Ramos (cell line): Measurements from ENCODE around the gene JAG1.

Experiments used
- in situ Hi-C: fragments of 300-500 bp; cut with MboI; formaldehyde crosslinking; loops from one replicate; pipeline ENCODE4 v1.14.3; 2022; ENCODE audit warnings: low sequenced_read_pairs; ENCODE audit not compliant: unreplicated experiment

The JAG1 gene

DNA sequence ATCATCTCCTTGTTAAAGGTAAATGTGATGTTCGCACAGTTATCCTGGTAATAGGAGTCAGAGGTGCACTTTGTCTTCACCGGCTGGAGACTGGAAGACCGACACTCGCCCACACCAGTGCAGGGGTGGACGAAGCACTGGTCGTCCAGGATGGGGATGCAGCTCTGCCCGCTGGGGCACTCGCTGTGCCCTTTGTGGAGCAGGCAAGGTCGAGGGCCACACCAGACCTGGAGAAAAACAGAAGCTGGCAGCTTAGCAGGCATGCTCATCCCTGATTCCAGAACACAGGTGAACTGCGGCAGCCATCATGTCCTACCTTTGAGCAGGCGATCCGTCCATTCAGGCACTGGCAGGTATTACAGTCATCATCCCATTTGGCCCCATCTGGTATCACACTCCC, 32.3 kb downstream of the JAG1 start:
- in situ Hi-C loops: no loop called here

DNA sequence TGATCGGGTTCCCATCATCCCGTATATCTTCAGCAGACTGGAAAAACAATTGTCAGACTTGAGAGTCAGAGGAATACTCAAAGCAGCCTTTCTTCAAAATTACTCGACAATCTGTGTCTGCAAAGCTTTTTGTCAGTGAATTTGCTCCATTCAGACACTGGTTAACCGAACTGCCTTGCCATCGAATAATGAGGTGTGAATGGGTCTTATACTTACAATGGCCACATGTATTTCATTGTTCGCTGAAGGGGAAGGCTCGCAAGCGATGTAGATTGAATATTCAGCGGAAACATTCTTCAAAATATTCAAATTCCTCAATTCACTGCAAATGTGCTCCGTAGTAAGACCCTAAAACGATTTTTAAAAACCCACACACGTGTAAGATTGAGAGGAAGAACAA, 32.9 kb downstream of the JAG1 start:
- in situ Hi-C loops: no loop called here

GRCh38 chr20:10639737-10640556, 33.9 kb downstream of the JAG1 start:
- in situ Hi-C loops: no loop called here

GRCh38 chr20:10639077-10639736, 34.6 kb downstream of the JAG1 start:
- in situ Hi-C loops: no loop called here

- in situ Hi-C loops: no loop called here
These were observed 36.2 kb downstream of the JAG1 start for GRCh38 chr20:10637563-10637962.

DNA sequence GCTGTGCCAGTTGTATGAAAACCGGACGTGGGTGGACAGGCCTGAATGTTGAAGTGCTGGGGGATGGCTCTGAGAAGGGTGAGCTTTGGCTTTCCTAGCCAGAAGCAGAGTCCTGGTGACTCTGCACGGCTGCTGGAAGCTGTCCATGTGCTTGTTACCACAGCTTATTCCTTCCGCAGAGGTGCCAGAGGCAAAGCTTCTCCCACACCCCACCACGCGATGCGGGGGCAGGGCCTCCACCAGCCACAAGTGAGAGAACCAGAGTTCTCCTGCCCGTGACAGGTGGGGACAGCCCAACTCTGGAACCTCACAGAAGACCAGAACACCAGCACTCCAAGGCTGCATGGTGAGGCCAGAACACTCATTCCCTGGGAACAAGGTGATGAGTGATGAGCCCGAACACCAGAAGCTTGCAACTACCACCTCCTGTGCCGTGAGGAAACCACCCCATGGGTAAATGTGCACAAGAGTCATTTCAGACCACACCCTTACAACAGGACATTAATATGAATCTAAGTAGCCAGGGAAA, 36.7 kb downstream of the JAG1 start:
- in situ Hi-C loops: no loop called here

- in situ Hi-C loops: no loop called here
These were observed 37.4 kb downstream of the JAG1 start for GRCh38 chr20:10636326-10636818.

DNA sequence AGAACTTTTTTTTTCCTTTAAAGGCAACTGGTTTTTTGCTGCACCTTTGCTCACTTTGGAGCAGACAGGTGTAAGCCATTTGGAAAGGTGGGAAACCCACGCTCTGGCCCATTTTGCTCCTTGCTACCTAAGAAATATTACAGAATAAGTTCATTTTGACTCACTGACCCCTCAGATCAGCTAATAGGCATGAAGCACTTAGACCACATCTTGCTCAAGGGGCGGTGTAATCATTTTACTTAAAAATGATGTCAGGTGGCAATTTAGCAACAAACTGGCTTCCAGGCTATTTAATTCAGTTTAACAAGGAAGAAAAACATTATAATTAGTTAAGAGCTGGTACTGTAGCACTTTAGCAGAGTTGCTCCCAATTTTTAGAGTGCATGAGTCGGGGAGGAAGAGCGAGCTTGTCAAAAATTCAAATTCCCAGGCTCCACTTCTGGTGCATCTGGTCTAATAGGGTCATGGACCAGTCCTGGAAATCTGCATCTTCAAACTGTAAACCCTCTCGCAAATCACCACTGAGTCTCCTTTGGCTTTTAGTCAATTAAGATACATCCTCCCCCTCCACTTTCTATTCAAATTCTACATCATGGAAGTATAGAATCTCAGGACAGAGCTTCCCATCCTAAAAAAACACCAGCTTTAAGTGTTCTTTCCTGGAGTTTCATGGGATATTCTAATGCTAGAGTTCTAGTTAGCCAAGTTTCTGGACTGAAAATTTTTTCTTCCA, 38.2 kb downstream of the JAG1 start:
- in situ Hi-C loops: no loop called here

GRCh38 chr20:10634683-10635411, 39.0 kb downstream of the JAG1 start:
- in situ Hi-C loops: no loop called here

DNA sequence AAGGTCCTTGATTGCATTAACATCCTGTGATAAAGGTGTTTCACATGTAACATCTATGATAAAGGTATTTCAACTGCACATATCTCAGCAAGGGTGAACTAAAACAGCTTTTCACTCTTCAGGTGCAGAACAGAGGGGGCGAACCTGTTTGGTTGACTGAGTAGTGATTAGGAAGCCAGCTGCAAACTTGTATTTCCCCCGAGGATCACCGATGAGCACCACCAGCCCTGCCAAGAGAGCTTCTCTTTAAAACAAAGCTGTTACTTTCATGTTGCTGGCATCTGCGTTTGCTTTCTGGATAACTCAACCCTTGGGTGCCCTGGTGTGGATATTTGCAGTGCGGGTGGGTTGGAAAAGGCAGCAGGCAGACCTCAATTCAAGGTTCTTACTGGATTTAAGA, 39.6 kb downstream of the JAG1 start:
- in situ Hi-C loops: no loop called here

GRCh38 chr20:10633718-10634117, 40.1 kb downstream of the JAG1 start:
- in situ Hi-C loops: no loop called here

DNA sequence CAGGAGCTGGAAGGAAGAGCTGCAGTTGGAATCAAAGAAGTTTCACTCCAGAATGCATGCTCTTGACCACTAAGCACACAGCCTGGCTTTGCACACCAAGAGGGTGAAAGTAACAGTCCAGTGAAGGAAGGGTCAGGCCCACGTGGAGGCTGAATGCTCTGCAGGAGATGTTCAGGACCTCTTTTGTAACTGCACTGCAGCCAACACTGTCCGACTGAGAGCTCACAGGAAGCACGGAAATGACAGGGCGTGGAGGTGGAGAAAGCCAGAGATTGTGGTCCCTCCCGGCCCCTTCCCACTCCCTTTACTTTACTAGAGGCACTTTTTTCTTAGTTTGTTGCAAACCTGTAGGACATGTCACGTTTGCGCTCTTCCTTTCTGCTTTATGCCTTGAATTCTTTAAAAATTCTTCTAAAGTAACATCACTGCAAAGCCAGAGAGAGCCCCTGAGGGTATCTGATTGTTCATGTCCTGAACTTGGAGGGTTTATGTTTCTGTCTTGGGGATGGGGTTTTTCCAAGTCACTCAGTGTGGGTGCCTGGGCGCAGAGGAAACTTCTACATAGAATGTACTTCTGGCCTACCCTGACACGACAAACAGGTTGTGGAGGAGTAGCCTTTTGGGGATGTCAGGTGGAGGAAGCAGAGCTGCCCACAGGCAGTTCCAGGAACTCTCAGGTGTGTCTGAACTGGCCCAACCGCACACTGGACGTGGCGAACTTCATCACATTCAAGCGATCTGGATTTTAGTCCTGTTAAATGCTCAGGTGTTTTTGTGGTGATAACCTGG, 40.9 kb downstream of the JAG1 start:
- in situ Hi-C loops: no loop called here

GRCh38 chr20:10631126-10631525, 42.7 kb downstream of the JAG1 start:
- in situ Hi-C loops: no loop called here

- in situ Hi-C loops: no loop called here
These were observed 43.7 kb downstream of the JAG1 start for GRCh38 chr20:10629946-10630650.

DNA sequence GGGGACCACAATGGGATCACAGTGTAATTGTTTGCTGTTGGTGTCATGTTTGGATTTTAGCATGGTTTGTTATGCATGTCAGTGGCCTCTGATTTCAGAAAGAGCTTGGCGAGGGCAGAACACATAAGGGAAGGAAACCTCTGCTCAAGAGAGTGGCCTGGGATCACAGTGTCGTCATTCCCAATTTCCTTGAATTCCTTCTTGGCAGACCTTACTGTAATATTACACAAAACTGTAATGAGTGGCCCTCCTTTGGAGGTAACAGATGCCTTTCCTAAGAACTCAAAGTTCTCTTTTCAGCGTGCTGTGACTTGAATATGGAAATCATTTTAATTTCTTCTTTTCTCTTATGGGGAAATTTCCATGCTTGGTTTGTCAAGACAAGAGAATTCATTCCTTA, 46.9 kb downstream of the JAG1 start:
- in situ Hi-C loops: no loop called here

DNA sequence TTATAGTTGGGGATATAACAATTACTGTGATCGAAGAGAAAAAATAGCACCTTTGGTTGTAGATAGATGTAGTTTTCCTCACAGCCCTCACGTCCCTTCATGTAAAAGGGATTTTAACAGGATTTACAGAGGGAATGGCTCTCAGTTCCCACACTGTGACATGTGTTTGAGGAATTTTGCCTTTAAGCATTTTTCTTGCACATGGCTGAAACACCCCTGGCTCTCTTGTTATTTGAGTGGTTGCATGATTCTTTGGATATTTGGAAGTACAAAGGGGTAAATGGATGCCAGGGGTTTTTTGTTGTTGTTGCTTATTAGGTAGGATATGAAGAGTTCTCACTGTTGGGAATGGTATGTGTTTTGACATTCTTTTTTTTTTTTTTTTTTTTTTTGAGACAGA, 48.2 kb downstream of the JAG1 start:
- in situ Hi-C loops: no loop called here

DNA sequence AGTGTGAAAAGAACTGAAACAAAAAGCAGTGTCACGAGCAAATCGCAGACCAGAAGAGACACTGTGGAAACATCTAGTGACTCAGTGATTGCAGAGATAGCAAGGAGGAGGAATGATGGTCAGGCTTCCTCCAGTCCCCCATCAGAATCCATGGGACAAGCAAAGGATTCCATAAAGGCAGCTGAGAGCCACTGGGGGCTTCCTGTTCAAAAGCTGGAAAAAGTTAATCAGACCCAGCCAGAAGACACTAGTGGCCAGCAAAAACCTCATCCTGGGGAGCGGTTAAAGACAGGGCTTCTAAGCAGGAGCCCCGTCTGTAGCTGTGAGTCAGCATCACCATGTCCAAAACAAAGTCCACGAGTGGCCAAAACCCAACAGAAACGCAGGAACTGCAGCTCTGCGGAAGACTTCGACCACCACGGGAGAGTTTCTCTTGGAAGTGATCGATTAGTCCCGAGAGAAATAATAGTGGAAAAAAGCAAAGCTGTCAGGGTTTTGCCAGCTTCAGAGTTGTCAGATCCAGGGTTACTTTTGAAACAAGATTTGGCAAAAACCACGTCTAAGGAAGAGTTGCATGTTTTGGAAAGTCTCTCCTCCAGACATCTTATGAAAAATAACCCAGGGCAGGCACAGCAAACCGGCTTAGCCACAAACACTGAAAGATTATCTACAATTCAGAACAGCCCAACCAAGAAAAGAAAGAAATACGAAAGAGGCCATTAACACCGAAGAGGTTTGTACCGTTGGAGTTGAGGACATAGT, 51.0 kb downstream of the JAG1 start:
- in situ Hi-C loops: no loop called here

DNA sequence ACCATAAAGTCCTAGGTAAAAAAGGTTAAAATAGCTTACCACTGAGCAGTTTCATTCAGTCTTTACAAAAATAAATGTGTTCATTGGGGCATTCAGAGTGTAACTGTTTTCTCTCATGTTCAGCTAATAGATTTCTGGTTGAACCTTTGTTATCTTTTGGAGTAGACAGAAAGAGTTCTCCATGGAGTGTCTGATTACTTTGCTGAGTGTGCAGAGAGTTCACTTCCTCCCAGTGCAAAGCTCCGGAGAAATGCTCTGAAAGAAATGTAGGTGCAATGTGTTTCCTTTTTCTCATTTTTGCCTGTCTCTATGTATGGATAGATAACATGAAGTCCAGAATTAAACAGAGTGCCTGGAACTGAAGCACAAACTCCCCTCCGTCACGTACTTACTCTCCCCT, 52.6 kb downstream of the JAG1 start:
- in situ Hi-C loops: no loop called here
